ENCODE results near the gene MPZ. TPM values are rescaled to one million over a fixed set of nuclear protein-coding genes. Genes with fewer than 3 reads are reported as not detected.

Gene MPZ
- total RNA-seq, 1 experiment from 2014 or later = not detected

DNA sequence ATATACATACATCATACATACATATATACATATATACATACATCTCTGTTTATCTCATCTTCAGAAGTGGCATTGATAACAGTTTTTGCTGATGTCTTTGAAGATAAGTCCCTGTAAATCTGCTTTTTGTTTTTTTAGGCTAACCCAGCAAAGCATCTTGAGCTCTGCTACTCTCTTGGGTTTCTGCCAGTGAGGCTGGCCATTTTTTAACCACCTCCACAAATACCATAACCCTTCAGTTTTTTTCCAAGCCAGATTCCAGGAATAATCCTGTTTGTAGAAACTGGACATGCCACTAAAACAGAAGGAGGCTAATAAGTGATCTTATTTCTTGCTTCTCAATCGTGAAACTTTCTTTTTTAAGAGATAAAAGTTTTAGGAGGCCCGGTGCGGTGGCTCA is 26.0 kb upstream of the MPZ start:
- in situ Hi-C loops (cut with HindIII; ENCODE audit: low pct_unique_long_range_greater_than_20kb, low sequenced_read_pairs) (no loop called here), intact Hi-C loops (cut with micrococcal nuclease; ENCODE audit: unreplicated experiment) (no loop called here)
- no TSS peak for BruUV-seq (replicated peaks)
- no peak overlapping the region for H3K27ac ChIP-seq (ENCODE audit: low read length)
- H3K9me3 ChIP-seq (ENCODE audit: control insufficient read depth, insufficient read depth, low read depth, low read length) = no peaks in the 10 kb centered on the region
- H3K27me3 ChIP-seq (ENCODE audit: control insufficient read depth, insufficient read depth, low read length) = no peaks in the 10 kb centered on the region
- DNase-seq (ENCODE audit: low read depth, low spot score) (no peak), ATAC-seq (no peak)
- ChIA-PET CTCF (no interaction called here), POLR2A (no interaction called here)
- H3K4me3 ChIP-seq (ENCODE audit: low read depth in 2 of 2, low read length in 2 of 2) = no peak overlapping the region
- peaks cover 11% of the 10 kb centered on the region; the same call in 1 of the 2 replicates for H3K36me3 ChIP-seq (ENCODE audit: control insufficient read depth, insufficient read depth, low read length)
- H3K4me1 ChIP-seq (ENCODE audit: control insufficient read depth, insufficient read depth, low read length) = no peaks in the 10 kb centered on the region
- TF ChIP-seq SIN3A (IDR thresholded peaks at IDR 0.05; ENCODE audit: borderline replicate concordance, insufficient read depth, low read depth, low read length) (no peak), POLR2AphosphoS5 (IDR thresholded peaks at IDR 0.05; ENCODE audit: low read depth, low read length) (no peak), TCF7L2 (IDR thresholded peaks at IDR 0.05; ENCODE audit: low read depth, low read length) (no peak)
- TF ChIP-seq, protein P1, sequence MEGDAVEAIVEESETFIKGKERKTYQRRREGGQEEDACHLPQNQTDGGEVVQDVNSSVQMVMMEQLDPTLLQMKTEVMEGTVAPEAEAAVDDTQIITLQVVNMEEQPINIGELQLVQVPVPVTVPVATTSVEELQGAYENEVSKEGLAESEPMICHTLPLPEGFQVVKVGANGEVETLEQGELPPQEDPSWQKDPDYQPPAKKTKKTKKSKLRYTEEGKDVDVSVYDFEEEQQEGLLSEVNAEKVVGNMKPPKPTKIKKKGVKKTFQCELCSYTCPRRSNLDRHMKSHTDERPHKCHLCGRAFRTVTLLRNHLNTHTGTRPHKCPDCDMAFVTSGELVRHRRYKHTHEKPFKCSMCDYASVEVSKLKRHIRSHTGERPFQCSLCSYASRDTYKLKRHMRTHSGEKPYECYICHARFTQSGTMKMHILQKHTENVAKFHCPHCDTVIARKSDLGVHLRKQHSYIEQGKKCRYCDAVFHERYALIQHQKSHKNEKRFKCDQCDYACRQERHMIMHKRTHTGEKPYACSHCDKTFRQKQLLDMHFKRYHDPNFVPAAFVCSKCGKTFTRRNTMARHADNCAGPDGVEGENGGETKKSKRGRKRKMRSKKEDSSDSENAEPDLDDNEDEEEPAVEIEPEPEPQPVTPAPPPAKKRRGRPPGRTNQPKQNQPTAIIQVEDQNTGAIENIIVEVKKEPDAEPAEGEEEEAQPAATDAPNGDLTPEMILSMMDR (IDR thresholded peaks at IDR 0.05) = no peak
- TF ChIP-seq, protein P2, sequence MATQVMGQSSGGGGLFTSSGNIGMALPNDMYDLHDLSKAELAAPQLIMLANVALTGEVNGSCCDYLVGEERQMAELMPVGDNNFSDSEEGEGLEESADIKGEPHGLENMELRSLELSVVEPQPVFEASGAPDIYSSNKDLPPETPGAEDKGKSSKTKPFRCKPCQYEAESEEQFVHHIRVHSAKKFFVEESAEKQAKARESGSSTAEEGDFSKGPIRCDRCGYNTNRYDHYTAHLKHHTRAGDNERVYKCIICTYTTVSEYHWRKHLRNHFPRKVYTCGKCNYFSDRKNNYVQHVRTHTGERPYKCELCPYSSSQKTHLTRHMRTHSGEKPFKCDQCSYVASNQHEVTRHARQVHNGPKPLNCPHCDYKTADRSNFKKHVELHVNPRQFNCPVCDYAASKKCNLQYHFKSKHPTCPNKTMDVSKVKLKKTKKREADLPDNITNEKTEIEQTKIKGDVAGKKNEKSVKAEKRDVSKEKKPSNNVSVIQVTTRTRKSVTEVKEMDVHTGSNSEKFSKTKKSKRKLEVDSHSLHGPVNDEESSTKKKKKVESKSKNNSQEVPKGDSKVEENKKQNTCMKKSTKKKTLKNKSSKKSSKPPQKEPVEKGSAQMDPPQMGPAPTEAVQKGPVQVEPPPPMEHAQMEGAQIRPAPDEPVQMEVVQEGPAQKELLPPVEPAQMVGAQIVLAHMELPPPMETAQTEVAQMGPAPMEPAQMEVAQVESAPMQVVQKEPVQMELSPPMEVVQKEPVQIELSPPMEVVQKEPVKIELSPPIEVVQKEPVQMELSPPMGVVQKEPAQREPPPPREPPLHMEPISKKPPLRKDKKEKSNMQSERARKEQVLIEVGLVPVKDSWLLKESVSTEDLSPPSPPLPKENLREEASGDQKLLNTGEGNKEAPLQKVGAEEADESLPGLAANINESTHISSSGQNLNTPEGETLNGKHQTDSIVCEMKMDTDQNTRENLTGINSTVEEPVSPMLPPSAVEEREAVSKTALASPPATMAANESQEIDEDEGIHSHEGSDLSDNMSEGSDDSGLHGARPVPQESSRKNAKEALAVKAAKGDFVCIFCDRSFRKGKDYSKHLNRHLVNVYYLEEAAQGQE (IDR thresholded peaks at IDR 0.05; ENCODE audit: insufficient read depth in 1 of 2, low read depth in 2 of 2, low read length in 1 of 2) = no peak

DNA sequence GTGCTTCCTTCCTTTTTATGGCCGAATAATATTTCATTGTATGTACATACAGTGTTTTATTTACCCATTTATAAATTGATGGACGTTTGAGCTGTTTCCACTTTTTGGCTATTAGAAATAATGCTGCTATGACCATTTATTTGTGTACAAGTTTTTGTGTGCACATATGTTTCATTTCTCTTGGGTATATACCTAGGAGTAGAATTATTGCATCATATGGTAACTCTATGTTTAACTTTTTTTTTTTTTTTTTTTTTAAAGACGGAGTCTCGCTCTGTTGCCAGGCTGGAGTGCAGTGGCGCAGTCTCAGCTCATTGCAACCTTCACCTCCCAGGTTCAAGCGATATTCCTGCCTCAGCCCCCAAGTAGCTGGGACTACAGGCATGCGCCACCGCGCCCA is 23.4 kb upstream of the MPZ start:
- no peak overlapping the region for H3K4me3 ChIP-seq (ENCODE audit: low read depth in 2 of 2, low read length in 2 of 2)
- H3K9me3 ChIP-seq (ENCODE audit: control insufficient read depth, insufficient read depth, low read depth, low read length) = no peaks in the 10 kb centered on the region
- H3K36me3 ChIP-seq (ENCODE audit: control insufficient read depth, insufficient read depth, low read length) = peaks cover 11% of the 10 kb centered on the region
- no TSS peak for BruUV-seq (replicated peaks)
- ATAC-seq = no peak
- in situ Hi-C loops (cut with HindIII; ENCODE audit: low pct_unique_long_range_greater_than_20kb, low sequenced_read_pairs) (no loop called here), intact Hi-C loops (cut with micrococcal nuclease; ENCODE audit: unreplicated experiment) (no loop called here)
- TF ChIP-seq, protein P1 (IDR thresholded peaks at IDR 0.05) = no peak
- TF ChIP-seq POLR2AphosphoS5 (IDR thresholded peaks at IDR 0.05; ENCODE audit: low read depth, low read length) = no peak
- TF ChIP-seq TCF7L2 (IDR thresholded peaks at IDR 0.05; ENCODE audit: low read depth, low read length) = no peak
- TF ChIP-seq, protein P2 (IDR thresholded peaks at IDR 0.05; ENCODE audit: insufficient read depth in 1 of 2, low read depth in 2 of 2, low read length in 1 of 2) = no peak
- TF ChIP-seq SIN3A (IDR thresholded peaks at IDR 0.05; ENCODE audit: borderline replicate concordance, insufficient read depth, low read depth, low read length) = no peak
- POLR2A ChIA-PET = interaction anchor here (0.6 kb wide), 1 partner anchor 16 kb away, joined by 4 read pairs; no protein-coding TSS in a partner anchor
- H3K27me3 ChIP-seq (ENCODE audit: control insufficient read depth, insufficient read depth, low read length) = no peaks in the 10 kb centered on the region
- H3K4me1 ChIP-seq (ENCODE audit: control insufficient read depth, insufficient read depth, low read length) = no peaks in the 10 kb centered on the region
- CTCF ChIA-PET = no interaction called here
- no peak for DNase-seq (ENCODE audit: low read depth, low spot score)
- no peak overlapping the region for H3K27ac ChIP-seq (ENCODE audit: low read length)

All from Panc1 (cell line).